Fibroblast of villous mesenchyme (primary cell): ENCODE results near the gene SAYSD1. TPM values are rescaled to one million over a fixed set of nuclear protein-coding genes. Genes with fewer than 3 reads are reported as not detected.
"Not testable (repeated sequence)": the region's sequence is repeated elsewhere in the genome, so short reads cannot be mapped to it uniquely, and the experiment has no call there.

ENCODE experiments used
- DNase-seq: peaks from one replicate; pipeline ENCODE4 v3.0.0-alpha.2; 2010; ENCODE audit warnings: low read depth
- H3K4me3 ChIP-seq: 2 replicates; pipeline ENCODE4 v1.5.1; 2011; ENCODE audit warnings: low read depth, mild to moderate bottlenecking, low read length
- CTCF ChIP-seq: IDR thresholded peaks from 2 replicates; pipeline ENCODE4 v1.5.1; 2012; ENCODE audit warnings: low read depth, mild to moderate bottlenecking, low read length; ENCODE audit not compliant: insufficient read depth
- total RNA-seq: library from RNA; depleted of rRNA; stranded (reverse); fragments of >200 nt; gene quantifications from 2 replicates; pipeline ENCODE4 v1.2.3, GENCODE V29; 2012

The SAYSD1 gene
- total RNA-seq, 1 donor: 17.7 TPM

- DNase-seq: no peak
- H3K4me3 ChIP-seq: no peak overlapping the region
- TF ChIP-seq CTCF: no peak
Observed at GRCh38 chr6:39151211-39151610, 36.2 kb upstream of the SAYSD1 start.

- no peak for DNase-seq
- TF ChIP-seq CTCF: no peak
- no peak overlapping the region for H3K4me3 ChIP-seq
Observed at GRCh38 chr6:39144481-39145173, 29.6 kb upstream of the SAYSD1 start.

GRCh38 chr6:39143238-39143930 is 28.4 kb upstream of the SAYSD1 start:
- no peak for DNase-seq
- TF ChIP-seq CTCF: no peak
- H3K4me3 ChIP-seq: no peak overlapping the region

- H3K4me3 ChIP-seq: no peak overlapping the region
- no peak for TF ChIP-seq CTCF
- no peak for DNase-seq
Observed at GRCh38 chr6:39140556-39141167, 25.7 kb upstream of the SAYSD1 start.

- peak; percentile 42 for DNase-seq
- no peak for TF ChIP-seq CTCF
- H3K4me3 ChIP-seq: no peak overlapping the region
Observed at GRCh38 chr6:39137245-39137644, 22.3 kb upstream of the SAYSD1 start.

GRCh38 chr6:39136207-39136606 is 21.2 kb upstream of the SAYSD1 start:
- not testable (repeated sequence) for H3K4me3 ChIP-seq, DNase-seq

- DNase-seq, H3K4me3 ChIP-seq: not testable (repeated sequence)
Observed at GRCh38 chr6:39134761-39135160, 19.8 kb upstream of the SAYSD1 start.
